ENCODE results near the gene LITAFD. TPM values are rescaled to one million over a fixed set of nuclear protein-coding genes. Genes with fewer than 3 reads are reported as not detected.

The LITAFD gene
- total and polyA plus RNA-seq, 9 donors: not detected

GRCh38 chr16:8878523-8878911, 3.6 kb upstream of the LITAFD start:
- peaks cover 1% of the 10 kb centered on the region for H3K4me1 ChIP-seq (ENCODE audit: insufficient read depth)
- WGBS, 3 donors: 20 to 45% (median 42%) methylated on average over 6 of the region's 6 CpGs
- no peak overlapping the region for H3K27ac ChIP-seq
- TF ChIP-seq POLR2A (IDR thresholded peaks at IDR 0.05): no peak
- TF ChIP-seq CTCF (IDR thresholded peaks at IDR 0.05): no peak
- TF ChIP-seq EP300 (IDR thresholded peaks at IDR 0.05): no peak
- no peaks in the 10 kb centered on the region for H3K36me3 ChIP-seq
- H3K27me3 ChIP-seq: no peaks in the 10 kb centered on the region
- H3K4me3 ChIP-seq: no peak overlapping the region
- intact Hi-C loops (cut with DNase I): loop anchor here in 1 of 4 donors (5.0 kb wide), 1 partner anchor 81 kb away; the partner anchor contains the start of genes PMM2 and TMEM186
- no peaks in the 10 kb centered on the region for H3K9me3 ChIP-seq
- DNase-seq: no peak

GRCh38 chr16:8880839-8881510, 1.2 kb upstream of the LITAFD start:
- Histone ChIP-seq H3K4me3 (no peak overlapping the region), H3K27ac (no peak overlapping the region), H3K36me3 (no peaks in the 10 kb centered on the region), H3K9me3 (no peaks in the 10 kb centered on the region), H3K27me3 (no peaks in the 10 kb centered on the region), H3K4me1 (ENCODE audit: insufficient read depth) (peaks cover 1% of the 10 kb centered on the region)
- TF ChIP-seq CTCF (IDR thresholded peaks at IDR 0.05) (no peak), POLR2A (IDR thresholded peaks at IDR 0.05) (no peak), EP300 (IDR thresholded peaks at IDR 0.05) (no peak)
- 84 to 91% (median 90%) methylated on average over 8 of the region's 8 CpGs for WGBS, 3 donors
- no peak for DNase-seq
- intact Hi-C loops (cut with DNase I): loop anchor here (1.0 to 10.0 kb wide), 6 partner anchors 219 to 316 kb away; no protein-coding TSS in a partner anchor

- WGBS, 3 donors: 75 to 80% (median 78%) methylated on average over 17 of the region's 17 CpGs
- H3K4me1 ChIP-seq (ENCODE audit: insufficient read depth): peaks cover 1% of the 10 kb centered on the region
- intact Hi-C loops (cut with DNase I): loop anchor here in 3 of 4 donors (5.0 to 10.0 kb wide), 4 partner anchors 221 to 318 kb away; no protein-coding TSS in a partner anchor
- H3K27ac ChIP-seq: no peak overlapping the region
- H3K27me3 ChIP-seq: no peaks in the 10 kb centered on the region
- DNase-seq: no peak
- no peaks in the 10 kb centered on the region for H3K9me3 ChIP-seq
- no peaks in the 10 kb centered on the region for H3K36me3 ChIP-seq
- H3K4me3 ChIP-seq: no peak overlapping the region
- TF ChIP-seq POLR2A (IDR thresholded peaks at IDR 0.05) (no peak), EP300 (IDR thresholded peaks at IDR 0.05) (no peak), CTCF (IDR thresholded peaks at IDR 0.05) (no peak)
Observed at GRCh38 chr16:8882725-8883377, 700 bp downstream of the LITAFD start.

GRCh38 chr16:8885674-8886592, 3.8 kb downstream of the LITAFD start:
- intact Hi-C loops (cut with DNase I): loop anchor here in 2 of 4 donors (5.0 to 10.0 kb wide), 3 partner anchors 224 to 321 kb away; no protein-coding TSS in a partner anchor
- peak in 2 of 5 donors; percentile 16 to 36 for DNase-seq
- Histone ChIP-seq H3K27me3 (no peaks in the 10 kb centered on the region), H3K9me3 (no peaks in the 10 kb centered on the region), H3K27ac (no peak overlapping the region), H3K36me3 (no peaks in the 10 kb centered on the region), H3K4me3 (no peak overlapping the region), H3K4me1 (ENCODE audit: insufficient read depth) (no peaks in the 10 kb centered on the region)
- TF ChIP-seq CTCF (IDR thresholded peaks at IDR 0.05): no peak
- no peak for TF ChIP-seq POLR2A (IDR thresholded peaks at IDR 0.05)
- no peak for TF ChIP-seq EP300 (IDR thresholded peaks at IDR 0.05)
- 8 to 13% (median 10%) methylated on average over 20 of the region's 20 CpGs for WGBS, 3 donors
